ENCODE results near the gene GPRASP2.

GPRASP2 gene

GRCh38 chrX:102745513-102745856 is 33.2 kb downstream of the GPRASP2 start:
- DNase-seq (ENCODE audit: low read depth, low spot score): no peak

DNA sequence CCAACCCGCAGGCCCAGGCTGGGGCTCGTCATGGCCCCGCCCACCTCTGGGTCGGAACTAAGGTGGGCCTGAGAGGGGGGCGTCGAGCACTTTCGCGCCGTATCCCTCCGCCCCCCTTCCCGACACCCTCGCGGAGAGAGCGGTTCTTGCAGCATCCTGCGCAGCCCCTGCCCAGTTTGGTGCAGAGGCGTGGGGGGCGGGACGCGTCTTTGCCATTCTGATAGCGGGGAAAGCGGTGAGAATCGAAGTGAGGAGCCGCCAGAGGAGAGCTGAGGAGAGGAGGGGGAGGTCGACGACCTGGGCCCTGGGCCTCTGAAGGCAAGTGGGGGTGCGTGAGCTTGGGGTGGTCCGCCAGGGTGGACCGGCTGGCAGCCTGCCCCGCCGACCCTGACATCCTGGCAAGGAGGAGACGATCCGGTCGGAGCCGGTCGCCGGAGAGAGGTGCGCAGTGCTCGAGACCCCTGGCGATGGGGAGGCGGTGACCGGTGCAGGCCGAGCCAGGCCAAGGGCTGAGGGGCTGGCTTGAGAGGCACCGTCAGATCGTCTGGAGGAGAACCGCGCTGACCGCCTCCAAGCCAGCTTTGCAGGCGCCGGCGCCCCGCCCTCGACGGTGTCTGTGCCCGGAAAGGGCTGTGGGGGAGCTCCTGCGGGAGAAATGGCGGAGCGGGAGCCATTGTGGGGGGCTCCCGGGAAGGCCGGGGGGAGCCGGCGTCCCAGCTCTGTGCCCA is 33.8 kb downstream of the GPRASP2 start:
- DNase-seq (ENCODE audit: low read depth, low spot score): no peak

GRCh38 chrX:102765217-102765616 is 53.0 kb downstream of the GPRASP2 start:
- DNase-seq (ENCODE audit: low read depth, low spot score): no peak

- DNase-seq (ENCODE audit: low read depth, low spot score): no peak
Observed at GRCh38 chrX:102765809-102766208, 53.6 kb downstream of the GPRASP2 start.

GRCh38 chrX:102767287-102767686 is 55.0 kb downstream of the GPRASP2 start:
- DNase-seq (ENCODE audit: low read depth, low spot score): no peak
